Astrocyte of the cerebellum (primary cell): ENCODE measurements around the gene JMJD8.

Source experiments
- DNase-seq: peaks from one replicate; pipeline ENCODE4 v3.0.0-alpha.2; 2011; ENCODE audit warnings: low read depth
- H3K4me3 ChIP-seq: 2 replicates; pipeline ENCODE4 v1.5.1; 2011; ENCODE audit warnings: mild to moderate bottlenecking, low read depth, low read length, moderate library complexity
- CTCF ChIP-seq: IDR thresholded peaks from 2 replicates; pipeline ENCODE4 v1.5.1; 2012; ENCODE audit warnings: low read length, low read depth, moderate library complexity, mild to moderate bottlenecking; ENCODE audit errors: missing control alignments
- in situ Hi-C: cut with HindIII; loops from 2 replicates; pipeline ENCODE4 v1.10.0; 2017; ENCODE audit warnings: low sequenced_read_pairs

Gene JMJD8

DNA sequence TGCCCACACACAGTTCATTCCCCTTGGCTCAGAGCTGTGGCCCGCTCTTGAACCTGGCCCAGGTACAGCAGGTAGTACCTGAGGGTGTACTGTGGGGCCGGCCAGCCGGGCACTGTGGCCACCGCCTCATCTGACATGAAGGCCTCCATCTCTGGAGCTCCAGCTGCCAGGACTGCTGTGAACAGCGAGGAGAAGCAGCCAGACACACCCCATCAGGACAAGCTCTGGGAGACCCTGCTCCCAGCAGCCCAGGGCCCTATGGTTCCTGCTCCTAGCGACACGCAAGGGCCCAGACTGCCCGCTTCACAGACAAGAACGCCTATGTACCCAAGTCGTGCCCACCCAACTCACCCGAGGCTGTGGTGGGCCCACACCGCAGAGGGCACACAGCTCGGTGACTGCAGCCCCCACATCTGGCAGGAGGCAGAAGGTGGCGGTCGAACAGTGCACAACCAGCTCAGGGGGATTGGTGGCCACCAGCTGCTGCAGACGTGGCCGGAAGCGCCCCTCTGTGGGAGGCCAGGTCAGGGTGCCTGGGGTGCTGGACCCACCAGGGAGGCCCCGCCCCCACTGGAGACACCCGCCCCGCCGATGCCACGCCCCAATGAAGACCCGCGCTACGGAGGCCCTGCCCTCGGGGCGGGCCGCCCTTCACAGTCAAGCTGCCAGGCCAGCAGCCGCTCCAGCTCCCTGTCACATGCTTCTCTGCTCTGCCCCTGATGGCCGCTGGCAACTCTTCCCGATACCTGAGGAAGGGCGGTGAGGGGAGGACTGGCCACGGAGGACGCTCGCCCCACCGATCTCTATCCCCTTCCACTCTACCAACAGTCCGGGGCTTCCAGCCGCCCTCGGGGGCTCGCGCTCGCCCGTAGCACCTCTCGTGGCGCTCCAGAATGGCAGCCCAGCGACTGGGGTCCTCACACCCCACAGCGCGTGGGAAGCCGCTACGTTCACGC lies 5.0 kb downstream of the JMJD8 start:
- H3K4me3 ChIP-seq: peak overlapping the region; percentile 35
- in situ Hi-C loops: no loop called here
- no peak for DNase-seq
- TF ChIP-seq CTCF: no peak

GRCh38 chr16:678209-678857 lies 5.8 kb downstream of the JMJD8 start:
- no peak overlapping the region for H3K4me3 ChIP-seq
- no peak for TF ChIP-seq CTCF
- in situ Hi-C loops: no loop called here
- no peak for DNase-seq

DNA sequence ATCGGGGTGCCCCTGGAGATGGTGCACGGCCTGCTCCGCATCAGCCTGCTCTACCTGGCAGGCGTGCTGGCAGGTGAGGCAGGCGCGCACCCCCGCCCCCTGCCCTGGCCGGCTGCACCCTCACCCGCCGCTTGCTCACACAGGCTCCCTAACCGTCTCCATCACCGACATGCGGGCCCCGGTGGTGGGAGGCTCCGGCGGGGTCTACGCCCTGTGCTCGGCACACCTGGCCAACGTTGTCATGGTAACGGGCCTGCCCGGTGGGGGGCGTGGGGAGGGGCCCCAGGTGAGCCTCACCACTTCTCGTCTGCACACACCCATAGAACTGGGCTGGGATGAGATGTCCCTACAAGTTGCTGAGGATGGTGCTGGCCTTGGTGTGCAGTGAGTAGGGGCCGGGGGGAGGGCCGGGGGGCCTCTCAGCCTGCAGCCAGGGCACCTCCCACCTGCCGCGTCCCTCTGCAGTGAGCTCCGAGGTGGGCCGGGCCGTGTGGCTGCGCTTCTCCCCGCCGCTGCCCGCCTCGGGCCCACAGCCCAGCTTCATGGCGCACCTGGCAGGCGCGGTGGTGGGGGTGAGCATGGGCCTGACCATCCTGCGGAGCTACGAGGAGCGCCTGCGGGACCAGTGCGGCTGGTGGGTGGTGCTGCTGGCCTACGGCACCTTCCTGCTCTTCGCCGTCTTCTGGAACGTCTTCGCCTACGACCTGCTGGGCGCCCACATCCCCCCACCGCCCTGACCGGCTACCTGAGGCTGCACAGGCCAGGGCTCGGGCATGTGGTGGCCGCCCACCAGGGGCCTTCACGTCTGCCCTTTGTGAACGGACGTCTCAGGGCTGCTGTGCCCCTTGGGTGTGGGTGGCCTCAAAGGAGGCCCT lies 6.6 kb downstream of the JMJD8 start:
- no peak overlapping the region for H3K4me3 ChIP-seq

GRCh38 chr16:676913-677312 lies 7.2 kb downstream of the JMJD8 start:
- no peak for DNase-seq
- in situ Hi-C loops: no loop called here
- H3K4me3 ChIP-seq: no peak overlapping the region
- no peak for TF ChIP-seq CTCF

More for the DNA sequence above, 6.6 kb downstream of the JMJD8 start:
- in situ Hi-C loops: no loop called here
- DNase-seq: no peak
- no peak for TF ChIP-seq CTCF

DNA sequence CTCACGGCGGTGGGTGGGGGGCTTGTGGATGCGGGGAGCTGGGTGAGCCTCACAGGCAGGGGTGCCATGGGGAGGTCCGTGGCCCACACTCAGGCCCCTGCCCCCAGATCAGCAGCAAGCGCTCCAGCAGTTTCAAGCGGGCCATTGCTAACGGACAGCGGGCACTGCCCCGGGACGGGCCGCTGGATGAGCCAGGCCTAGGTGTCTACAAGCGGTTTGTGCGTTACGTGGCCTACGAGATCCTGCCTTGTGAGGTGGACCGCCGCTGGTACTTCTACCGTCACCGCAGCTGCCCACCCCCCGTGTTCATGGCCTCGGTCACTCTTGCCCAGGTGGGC lies 7.6 kb downstream of the JMJD8 start:
- no peak for DNase-seq
- in situ Hi-C loops: no loop called here
- H3K4me3 ChIP-seq: no peak overlapping the region
- TF ChIP-seq CTCF: no peak

GRCh38 chr16:675884-676564 lies 8.1 kb downstream of the JMJD8 start:
- in situ Hi-C loops: no loop called here
- TF ChIP-seq CTCF: no peak
- H3K4me3 ChIP-seq: peak overlapping the region; percentile 31
- DNase-seq: no peak
